HG02970 (cell line): ENCODE results near the gene NR2E1.

Source experiments
- ATAC-seq: cut with Tn5 transposase; IDR thresholded peaks from one replicate; pipeline ENCODE4 v1.9.1; 2021; ENCODE audit warnings: mild to moderate bottlenecking, moderate library complexity, moderate number of reproducible peaks; ENCODE audit not compliant: unreplicated experiment, low FRiP score

Gene NR2E1

DNA sequence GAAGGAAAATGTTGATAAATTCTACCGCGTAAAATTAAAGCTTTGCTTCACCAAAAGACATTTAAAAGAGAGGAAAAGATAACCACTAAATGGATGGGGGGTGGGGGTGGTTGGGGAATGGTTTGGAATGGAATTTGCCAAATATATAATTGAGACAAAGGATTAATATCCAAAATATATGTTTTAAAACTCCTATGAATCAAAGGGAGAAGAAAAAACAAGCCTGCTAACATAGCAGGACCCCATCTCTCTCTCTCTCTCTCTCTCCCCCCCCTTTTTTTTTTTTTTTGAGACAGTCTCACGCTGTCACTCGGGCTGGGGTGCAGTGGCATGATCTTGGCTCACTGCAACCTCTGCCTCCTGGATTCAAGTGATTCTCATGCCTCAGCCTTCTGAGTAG is 13.4 kb upstream of the NR2E1 start:
- no peak for ATAC-seq

DNA sequence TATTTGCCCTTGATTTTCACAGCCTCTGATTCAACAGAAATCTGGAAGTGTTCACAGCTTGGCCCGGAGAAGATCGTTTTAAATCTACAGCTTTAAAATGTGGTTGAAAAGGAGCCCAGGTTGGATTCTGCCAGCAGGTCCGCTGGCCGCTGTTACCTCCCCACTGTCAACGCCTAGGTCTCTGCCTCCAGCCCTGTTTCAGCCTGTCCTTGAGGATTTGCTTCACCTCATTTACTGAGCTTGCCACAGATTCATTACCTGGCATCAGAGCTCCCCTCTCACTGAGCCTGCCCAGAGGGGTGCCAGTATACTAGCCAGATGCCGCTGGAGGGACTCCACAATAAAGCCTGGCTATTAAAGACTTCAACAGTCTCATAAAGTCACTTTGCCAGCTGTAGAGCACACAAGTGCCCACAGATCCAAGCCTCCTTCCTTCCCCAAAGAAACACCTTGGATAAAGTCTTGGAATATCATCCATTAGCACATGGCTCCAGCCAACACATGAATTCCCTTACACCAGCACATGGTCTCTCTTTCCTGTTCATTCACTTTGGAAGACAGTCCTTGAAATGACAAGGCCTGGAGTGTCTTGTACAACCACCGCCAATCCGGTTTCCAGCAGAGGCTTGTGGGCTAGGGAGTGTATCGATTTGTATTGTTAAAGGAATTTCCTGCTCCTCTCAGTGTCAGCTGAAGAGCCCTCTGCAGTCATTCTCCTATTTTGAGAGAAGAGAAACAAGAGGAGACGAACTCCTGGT is 9.5 kb upstream of the NR2E1 start:
- ATAC-seq, result no peak

DNA sequence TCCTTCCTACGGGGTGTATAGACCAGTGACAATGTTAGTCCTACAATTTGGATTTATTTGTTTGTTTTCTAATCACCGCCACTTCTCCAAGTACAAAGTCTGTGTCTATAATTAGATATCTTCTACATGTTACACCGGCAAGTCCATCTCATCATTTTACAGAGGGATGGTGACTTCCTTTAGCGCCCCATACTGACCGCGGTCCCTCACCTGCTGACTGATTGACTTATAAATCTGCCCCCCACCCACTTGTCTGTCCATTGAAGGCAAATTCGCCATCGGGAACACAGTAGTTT is 8.9 kb upstream of the NR2E1 start:
- no peak for ATAC-seq

DNA sequence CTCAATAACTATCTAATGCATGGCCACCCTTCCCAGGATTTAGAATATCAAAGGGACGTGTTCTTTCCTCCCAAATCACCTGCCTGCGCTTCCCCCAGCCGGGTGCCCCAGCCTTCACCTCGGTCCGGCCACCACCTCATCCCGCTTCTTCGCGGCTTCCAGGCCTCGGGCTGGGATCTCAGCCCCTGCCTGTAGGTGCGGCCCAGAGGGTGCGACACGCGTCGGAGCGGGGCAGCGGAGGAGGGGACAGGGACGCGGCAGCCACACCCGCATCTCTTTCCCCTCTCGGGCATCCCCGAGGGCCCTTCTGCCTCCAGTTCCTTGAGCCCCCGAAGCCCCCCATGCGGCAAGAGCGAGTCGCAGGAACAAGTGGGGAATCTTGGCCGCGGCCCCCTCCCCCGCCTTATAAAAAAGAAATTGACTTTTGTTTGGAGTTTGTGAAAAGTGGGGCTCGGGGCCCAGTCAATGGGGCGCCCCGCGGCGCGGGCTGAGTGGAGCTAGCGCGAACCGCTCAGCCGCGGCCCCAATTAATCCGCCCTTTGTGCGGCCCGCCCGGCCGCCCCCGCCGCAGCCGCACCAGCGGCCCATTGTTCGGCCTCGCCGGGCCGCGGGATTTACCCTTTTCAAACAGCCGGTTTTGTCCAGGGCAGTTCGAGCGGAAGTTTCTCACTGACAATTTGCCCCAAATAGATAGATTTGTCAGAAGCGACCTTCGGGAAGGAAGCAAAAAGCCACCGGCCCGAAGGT is 8.4 kb upstream of the NR2E1 start:
- no peak for ATAC-seq

DNA sequence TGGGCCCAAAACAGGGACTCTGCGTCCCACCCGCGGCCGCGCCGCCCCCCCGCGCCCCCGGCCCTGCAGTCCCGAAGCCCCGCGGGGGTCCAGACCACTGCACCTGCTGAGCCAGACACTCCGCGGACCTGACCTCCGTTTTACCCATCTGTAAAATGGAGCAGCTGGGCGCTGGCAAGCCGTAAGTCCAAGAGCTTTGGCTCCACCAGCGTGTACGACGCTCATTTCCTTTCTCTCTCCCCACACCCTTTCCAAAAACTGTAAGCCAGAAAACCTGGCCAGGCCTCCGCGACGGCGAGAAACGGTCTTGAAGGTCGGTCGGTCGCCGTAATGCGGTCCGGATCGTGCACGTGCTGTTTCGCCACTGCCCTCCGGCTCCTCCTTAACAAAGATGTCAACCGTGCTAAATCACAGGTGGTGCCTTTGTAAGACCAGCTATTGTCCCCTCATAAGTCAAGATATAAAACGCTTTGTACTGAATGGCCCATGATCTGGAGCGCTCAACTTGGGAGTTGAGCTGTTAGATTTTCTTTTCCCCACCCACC is 7.8 kb upstream of the NR2E1 start:
- no peak for ATAC-seq

DNA sequence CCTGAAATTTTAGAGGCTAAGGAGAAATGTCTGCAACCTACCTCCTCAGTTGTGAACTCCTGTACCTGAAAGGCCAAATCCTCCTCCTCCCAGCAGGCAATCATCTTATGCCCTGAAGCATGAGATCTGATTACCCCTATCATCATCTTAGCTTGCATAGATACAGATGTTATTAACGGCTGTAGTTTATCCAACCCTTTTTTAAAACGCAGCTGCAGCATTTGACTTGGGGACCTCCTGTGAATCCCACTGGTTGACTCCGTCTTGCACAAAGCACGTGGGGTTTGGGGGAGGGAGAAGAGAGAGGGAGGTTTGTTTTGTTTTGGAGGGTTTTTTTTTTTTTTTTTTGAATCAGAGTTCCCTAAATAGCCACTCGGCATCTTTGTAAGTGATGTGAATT is 5.8 kb upstream of the NR2E1 start:
- ATAC-seq, result no peak

DNA sequence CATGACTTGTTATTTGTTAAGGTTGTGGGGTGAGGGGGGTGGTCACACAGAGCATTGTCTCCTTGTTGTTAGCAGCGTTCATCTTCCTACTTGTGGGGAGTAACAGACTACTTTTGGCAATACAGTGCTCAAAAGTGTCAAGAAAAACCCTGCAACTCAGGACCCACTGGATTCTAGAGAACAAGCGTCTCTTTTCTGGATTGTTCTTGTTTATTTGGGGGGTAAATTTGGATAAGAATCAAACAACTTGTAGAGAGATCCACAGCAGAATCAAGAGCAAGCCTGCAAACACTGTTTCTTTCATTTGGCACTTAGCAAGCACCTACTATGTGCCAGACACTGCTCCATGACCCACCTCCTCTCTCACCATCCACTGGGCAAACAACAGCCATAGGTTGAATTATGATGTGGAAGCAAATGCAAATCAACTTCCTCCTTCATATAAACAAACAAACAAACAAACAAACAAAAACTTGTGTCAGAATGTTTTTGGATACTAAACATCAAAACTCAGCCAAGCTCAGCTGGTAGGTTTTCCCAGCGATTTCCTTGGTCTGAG is 4.0 kb upstream of the NR2E1 start:
- no peak for ATAC-seq

DNA sequence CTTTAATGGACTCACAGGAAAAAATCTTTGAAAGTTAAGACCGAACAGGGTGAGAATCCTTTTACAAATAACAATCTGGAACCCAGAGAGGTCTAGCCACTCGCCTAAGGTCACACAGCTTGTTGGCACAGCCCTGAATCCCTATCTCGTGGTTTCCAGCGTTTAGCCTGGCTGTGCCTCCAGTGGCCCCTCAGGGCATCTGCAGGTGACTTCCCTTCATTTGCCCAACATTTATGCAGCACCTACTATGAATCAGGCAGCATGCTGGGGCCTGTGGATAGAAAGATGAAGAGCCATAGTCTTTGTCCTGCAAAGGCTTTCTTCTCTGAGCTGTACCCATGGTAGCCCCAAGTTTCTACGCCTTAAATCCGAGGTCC is 2.6 kb upstream of the NR2E1 start:
- no peak for ATAC-seq

DNA sequence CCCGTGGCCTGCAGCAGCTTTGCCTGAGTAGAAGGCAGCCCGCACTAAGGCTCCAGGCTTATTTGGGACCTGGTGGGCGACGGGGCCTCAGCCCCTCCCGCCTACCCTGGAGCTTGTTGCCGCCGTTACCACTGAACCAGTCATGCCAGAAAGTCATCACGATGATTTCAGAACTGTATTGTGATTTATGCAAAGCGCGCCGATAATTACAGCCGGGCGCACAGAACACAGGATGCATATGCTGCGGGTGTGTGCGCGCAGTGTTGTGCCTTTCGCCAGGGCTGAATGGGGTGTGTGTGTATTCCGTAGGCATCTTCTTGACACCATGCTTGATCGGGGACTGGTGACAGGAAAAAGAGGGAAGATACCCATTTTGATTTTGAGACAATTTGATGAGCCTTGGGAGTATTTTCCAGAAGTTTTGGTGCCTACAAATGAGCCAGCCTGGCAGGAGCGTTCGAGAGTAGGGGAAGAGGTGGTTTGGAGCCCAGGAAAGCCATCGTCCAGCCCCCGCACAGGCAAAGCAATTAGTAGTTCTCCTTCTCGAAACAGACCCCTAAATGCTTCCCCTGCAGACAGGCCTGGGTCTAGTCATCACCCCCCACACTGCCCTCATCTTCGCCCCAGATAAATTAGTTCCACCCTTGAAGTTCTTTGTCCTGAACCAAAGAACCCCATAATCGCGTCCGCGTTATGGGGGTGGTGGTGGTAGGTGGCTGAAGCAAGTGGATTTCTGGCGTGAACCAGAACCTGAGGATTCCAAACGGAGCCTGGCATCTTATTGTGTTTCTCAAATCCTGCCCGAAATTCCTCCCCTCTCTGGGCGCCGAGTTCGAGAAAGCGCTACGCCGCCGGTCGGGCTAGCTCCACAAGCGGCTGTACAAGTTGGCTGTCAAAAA is 1.9 kb upstream of the NR2E1 start:
- no peak for ATAC-seq

DNA sequence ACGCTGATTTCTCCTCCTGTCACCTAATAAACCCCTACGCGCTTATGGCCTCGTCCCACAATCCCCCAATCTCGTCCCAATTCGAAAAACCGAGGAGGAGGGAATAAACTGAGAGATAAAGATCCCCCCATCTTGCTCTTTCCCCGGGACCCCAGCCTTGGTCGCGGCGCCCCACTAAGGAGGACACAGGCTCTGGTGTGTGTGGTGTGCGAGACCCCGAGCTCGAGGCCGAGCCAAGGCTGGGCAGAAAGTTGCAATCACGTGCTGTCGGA is 1.3 kb upstream of the NR2E1 start:
- no peak for ATAC-seq

DNA sequence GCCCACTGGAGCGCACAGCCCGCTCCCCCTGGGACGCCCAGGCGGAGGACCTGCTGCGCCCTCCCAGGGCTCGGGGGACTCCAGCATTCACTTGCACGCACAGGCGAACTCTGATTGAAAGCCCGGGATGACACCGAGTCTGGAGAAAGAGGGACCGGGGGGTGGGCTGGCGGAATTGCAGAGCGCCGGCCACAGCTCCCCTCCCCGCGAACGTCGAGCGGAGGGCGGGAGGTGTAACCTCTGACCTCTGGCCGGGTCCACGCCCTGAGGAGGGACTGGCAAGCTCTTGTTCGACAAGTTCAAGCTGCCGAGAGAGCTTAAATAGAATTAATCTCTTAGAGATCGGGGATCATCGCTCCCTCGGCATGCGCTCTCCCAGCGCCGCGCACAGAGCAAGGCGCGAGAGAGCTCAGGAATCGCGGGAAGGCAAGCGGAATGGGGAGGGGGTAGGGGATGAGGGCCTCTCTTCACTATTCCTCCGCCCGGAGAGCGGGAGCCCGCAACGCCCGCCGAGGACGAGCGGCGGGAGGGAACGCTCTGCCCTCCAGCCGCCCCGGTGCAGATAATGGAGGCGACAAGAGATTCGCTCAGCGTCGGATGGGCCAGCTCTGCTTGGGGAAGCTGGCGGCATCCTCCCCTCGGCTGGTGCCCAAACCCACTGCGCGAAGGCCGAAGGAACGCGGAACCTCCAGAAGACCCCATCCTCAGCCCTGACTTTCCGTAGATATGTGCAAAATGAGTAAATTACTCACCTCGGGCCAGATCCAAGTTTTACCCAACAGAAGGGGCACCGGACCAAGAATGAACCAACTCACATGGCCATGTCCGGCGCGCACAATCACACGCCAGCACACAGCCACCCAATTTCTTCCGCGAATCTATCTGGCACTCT is 761 bp upstream of the NR2E1 start:
- ATAC-seq, result no peak

DNA sequence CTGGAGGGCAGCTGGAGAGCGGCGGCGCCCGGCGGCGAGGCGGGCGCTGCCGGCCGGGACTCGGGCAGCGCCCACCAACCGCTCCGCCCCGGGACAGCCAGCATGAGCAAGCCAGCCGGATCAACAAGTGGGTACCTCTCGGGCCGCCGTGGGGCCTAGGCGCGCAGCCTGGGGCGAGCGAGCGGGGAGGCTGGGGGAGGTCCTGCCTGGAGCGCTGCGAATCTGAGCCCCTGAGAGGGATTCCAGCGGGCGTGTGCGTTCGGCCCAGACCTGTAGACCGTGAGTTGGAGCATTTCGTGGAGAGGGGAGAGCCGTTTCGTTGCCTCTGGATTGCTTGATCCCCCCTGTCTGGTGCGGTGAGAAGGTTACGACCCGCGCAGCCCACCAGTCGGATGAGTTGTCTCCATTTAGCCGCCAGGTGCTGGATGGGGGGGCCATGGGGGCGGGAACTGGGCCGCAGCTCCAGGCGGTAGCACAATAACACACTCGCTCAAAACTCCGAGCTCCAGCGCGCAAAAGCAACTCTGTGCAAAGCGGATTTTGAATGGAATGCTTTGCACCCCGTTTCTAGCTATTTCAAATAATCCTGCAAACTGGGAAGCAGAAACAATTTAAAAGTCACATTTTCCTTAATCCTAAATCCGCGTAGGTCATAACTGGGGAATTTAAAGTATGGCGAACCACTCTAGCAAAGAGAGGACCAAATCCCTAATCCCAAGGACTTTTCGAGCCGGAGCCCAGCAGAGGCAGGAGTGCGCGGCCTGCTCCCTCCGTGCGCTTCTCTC is 1.0 kb downstream of the NR2E1 start:
- ATAC-seq, result no peak

DNA sequence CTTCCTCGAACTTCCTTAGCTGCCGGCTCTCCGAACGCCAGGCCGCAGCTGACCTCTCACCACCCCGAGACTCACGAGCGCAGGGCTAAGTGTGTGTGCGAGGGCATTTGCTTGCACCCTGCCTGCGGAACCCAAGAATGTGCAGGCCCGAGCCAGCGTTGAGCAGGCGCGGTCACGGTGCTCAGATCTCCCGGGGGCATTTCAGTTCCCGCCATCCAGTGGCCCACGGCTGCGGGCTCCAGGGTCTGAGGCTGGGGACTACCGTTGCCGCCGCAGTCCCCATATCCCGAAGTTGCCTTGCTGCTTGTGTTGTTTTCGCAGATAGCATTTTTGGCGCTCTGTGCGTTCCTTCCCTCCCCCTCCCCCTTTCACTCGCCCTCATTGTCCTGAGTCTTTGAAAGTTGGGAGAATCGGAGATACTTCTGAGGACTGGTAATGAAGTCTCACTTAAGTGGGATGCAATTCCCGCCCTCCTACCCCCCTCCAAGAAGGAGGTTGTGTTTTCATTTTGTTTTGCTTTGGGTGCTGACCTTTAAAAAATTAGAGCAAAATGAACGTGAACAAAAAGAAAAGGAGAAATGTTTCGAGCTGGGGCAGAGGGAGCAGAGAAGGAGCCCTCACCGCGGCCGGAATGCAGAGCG is 1.7 kb downstream of the NR2E1 start:
- no peak for ATAC-seq

DNA sequence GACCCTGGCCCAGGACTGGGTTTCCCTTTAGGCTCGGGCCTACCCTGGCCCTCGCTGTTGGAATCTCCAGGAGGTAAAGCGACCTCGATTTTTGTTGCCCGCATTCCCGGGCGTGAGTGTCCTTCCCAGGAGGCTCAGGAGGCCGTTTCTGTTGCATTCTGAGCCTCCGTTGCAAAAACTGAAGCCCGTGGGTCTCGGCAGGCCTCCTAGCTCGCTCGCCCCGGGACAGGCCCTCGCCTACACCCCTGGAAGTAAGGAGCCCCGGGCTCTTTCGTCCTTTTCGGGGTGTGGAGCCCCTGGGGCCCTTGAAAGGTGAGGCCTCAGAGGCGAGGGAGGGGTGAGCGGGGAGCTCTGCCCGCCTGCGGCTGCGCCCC is 2.3 kb downstream of the NR2E1 start:
- no peak for ATAC-seq

DNA sequence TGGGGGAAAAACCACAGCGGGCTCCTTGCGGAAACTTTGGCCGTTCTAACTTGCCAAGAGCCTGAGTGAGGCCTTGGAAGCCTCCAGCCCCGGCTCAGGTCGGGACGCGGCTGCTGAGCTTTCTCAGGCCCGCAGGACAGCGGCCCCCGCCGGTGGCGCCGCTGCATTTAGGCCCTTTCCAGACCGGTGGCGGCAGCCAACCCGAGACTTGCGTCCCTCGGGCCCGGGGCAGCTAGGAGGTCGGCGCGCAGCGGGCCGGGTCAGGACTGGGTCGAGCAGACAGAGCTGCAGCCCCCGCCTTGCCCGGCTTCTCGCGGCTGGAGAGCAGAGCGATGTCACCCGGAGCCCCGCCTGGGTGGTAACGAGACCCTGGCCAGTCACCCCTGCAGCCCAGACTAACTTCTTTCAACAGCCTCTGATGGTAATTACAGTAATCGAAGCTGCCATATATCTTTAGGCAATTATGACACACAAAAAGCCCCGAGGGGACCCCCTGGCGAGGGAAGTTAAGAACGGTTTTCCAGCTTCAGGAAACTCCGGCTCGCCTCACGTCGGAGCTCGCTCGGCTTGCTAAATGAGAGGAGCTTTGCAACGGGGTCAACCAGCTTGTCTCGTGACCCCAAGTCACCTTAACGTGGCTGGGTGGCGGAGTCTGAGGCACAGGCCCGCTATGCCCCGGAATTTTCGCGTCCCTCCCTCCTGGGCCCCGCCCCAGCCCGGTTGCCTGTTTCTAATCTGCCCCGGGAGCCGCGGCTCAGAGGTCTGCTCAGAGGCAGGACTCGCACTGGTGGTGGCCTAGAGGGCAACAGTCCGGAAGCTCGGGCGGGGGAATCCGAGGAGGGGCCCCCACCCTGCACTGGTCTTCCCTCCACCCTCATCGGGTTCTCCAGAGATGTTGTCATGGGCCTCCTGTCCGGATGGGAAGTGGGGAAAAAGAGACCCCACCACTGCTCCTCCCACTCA is 3.0 kb downstream of the NR2E1 start:
- no peak for ATAC-seq

DNA sequence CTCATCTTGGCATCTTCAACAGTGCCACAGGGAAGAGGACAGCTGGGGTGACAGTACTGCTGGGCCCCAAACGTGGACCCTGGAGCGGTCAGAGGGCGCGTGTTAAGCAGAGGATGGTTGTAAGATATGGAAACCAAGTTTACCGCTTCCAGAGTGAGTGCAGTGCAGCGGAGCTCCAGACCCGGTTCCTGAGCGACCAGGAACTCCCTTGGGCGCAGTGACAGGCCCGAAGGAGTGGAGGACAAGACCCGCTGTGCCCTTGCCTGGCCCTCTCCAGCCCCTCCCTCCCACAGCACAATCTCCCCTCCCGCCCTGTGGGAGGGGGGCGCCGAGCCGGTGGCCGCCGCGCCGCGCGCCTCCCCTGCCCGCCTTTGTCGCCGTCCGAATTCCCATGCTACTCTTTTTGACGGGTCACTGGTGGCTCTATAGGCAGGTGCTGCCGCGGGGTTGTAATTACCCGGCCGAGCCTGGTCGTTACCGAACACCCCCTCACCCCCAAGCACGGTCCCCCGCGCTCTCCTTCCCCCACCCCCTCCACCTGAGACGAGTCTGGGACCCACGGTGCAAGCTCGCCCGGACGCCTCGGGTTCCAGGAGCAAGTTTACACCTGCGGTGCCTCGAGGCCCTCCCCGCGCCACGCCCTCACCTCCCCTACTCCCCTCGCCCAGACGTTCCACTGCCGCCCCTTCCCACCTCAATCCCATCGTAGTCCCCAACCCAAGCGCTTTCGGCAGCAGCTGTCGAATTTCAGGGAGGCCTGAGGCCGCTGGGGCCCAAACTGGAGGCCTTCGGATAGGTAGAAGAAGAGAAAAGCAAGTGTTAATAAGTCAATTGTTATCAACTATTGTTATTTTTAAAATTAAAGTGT is 3.9 kb downstream of the NR2E1 start:
- ATAC-seq, result no peak
